SH-SY5Y (cell line): ENCODE results near the gene TCF12.

Source experiments
- GATA2 ChIP-seq: IDR thresholded peaks from 2 replicates; pipeline ENCODE4 v1.6.1; 2011; ENCODE audit warnings: mild to moderate bottlenecking, low read depth, low read length
- GATA3 ChIP-seq: IDR thresholded peaks from 2 replicates; pipeline ENCODE4 v1.6.1; 2011; ENCODE audit warnings: low read depth, mild to moderate bottlenecking, low read length, moderate library complexity

- TF ChIP-seq GATA2 (no peak), GATA3 (no peak)
These were observed 69.8 kb downstream of the TCF12 start for GRCh38 chr15:56988219-56988618.
